ENCODE measurements around the gene EXOSC2.

The EXOSC2 gene

GRCh38 chr9:130675396-130675795 lies 18.2 kb upstream of the EXOSC2 start:
- no peak for DNase-seq
- H2AFZ ChIP-seq (ENCODE audit: low read length): no peak overlapping the region
- H3K4me2 ChIP-seq (ENCODE audit: low read depth, low read length): no peak overlapping the region
- no peaks in the 10 kb centered on the region for H4K20me1 ChIP-seq (ENCODE audit: insufficient read depth, low read length)
- H3K27ac ChIP-seq (ENCODE audit: low read length): no peak overlapping the region
- no peak overlapping the region for H3K9ac ChIP-seq (ENCODE audit: low read length)
- H3K27me3 ChIP-seq (replicated peaks; ENCODE audit: insufficient read depth, low read length): peaks cover 51% of the 10 kb centered on the region
- H3K4me3 ChIP-seq (ENCODE audit: low read length): no peak overlapping the region
- H3F3A ChIP-seq (ENCODE audit: insufficient read depth, low read length): no peaks in the 10 kb centered on the region
- H3K9me3 ChIP-seq (replicated peaks; ENCODE audit: insufficient read depth, low read length): no peaks in the 10 kb centered on the region
- no peaks in the 10 kb centered on the region for H3K36me3 ChIP-seq (replicated peaks; ENCODE audit: insufficient read depth, low read length)
- TF ChIP-seq CTCF (IDR thresholded peaks at IDR 0.05; ENCODE audit: low read length): no peak
- no peak for TF ChIP-seq EZH2phosphoT487 (IDR thresholded peaks at IDR 0.05; ENCODE audit: low read length)
- TF ChIP-seq EZH2 (optimal IDR thresholded peaks at IDR 0.05; ENCODE audit: low read depth, low read length): no peak
- no peaks in the 10 kb centered on the region for H3K9me2 ChIP-seq (replicated peaks; ENCODE audit: insufficient read depth, low read length)
- H3K79me2 ChIP-seq (ENCODE audit: low read length): no peaks in the 10 kb centered on the region
- no peaks in the 10 kb centered on the region for H3K4me1 ChIP-seq (ENCODE audit: low read length)

- Histone ChIP-seq H3K27ac (ENCODE audit: low read length) (no peak overlapping the region), H3K27me3 (replicated peaks; ENCODE audit: insufficient read depth, low read length) (peaks cover 49% of the 10 kb centered on the region), H3K4me1 (ENCODE audit: low read length) (no peaks in the 10 kb centered on the region), H3K9me2 (replicated peaks; ENCODE audit: insufficient read depth, low read length) (no peaks in the 10 kb centered on the region), H4K20me1 (ENCODE audit: insufficient read depth, low read length) (no peaks in the 10 kb centered on the region), H3K36me3 (replicated peaks; ENCODE audit: insufficient read depth, low read length) (no peaks in the 10 kb centered on the region), H3K9me3 (replicated peaks; ENCODE audit: insufficient read depth, low read length) (no peaks in the 10 kb centered on the region), H2AFZ (ENCODE audit: low read length) (no peak overlapping the region), H3F3A (ENCODE audit: insufficient read depth, low read length) (no peaks in the 10 kb centered on the region), H3K9ac (ENCODE audit: low read length) (no peak overlapping the region), H3K4me3 (ENCODE audit: low read length) (no peak overlapping the region), H3K4me2 (ENCODE audit: low read depth, low read length) (no peak overlapping the region), H3K79me2 (ENCODE audit: low read length) (no peaks in the 10 kb centered on the region)
- DNase-seq: no peak
- TF ChIP-seq CTCF (IDR thresholded peaks at IDR 0.05; ENCODE audit: low read length) (no peak), EZH2 (optimal IDR thresholded peaks at IDR 0.05; ENCODE audit: low read depth, low read length) (no peak), EZH2phosphoT487 (IDR thresholded peaks at IDR 0.05; ENCODE audit: low read length) (no peak)
Measured at GRCh38 chr9:130677252-130677651, 16.3 kb upstream of the EXOSC2 start.

- no peak for TF ChIP-seq EZH2phosphoT487 (IDR thresholded peaks at IDR 0.05; ENCODE audit: low read length)
- TF ChIP-seq CTCF (IDR thresholded peaks at IDR 0.05; ENCODE audit: low read length): no peak
- H3K79me2 ChIP-seq (ENCODE audit: low read length): no peaks in the 10 kb centered on the region
- no peaks in the 10 kb centered on the region for H3K36me3 ChIP-seq (replicated peaks; ENCODE audit: insufficient read depth, low read length)
- peak overlapping the region; percentile 100; the same call in 1 of the 2 replicates for H3K4me2 ChIP-seq (ENCODE audit: low read depth, low read length)
- no peaks in the 10 kb centered on the region for H3K4me1 ChIP-seq (ENCODE audit: low read length)
- H3K4me3 ChIP-seq (ENCODE audit: low read length): peak overlapping the region; percentile 80
- peaks cover 43% of the 10 kb centered on the region for H3K27me3 ChIP-seq (replicated peaks; ENCODE audit: insufficient read depth, low read length)
- no peaks in the 10 kb centered on the region for H3K9me3 ChIP-seq (replicated peaks; ENCODE audit: insufficient read depth, low read length)
- peak overlapping the region; percentile 11; the same call in 1 of the 2 replicates for H2AFZ ChIP-seq (ENCODE audit: low read length)
- no peak overlapping the region for H3K9ac ChIP-seq (ENCODE audit: low read length)
- no peak overlapping the region for H3K27ac ChIP-seq (ENCODE audit: low read length)
- no peaks in the 10 kb centered on the region for H4K20me1 ChIP-seq (ENCODE audit: insufficient read depth, low read length)
- no peaks in the 10 kb centered on the region for H3F3A ChIP-seq (ENCODE audit: insufficient read depth, low read length)
- H3K9me2 ChIP-seq (replicated peaks; ENCODE audit: insufficient read depth, low read length): no peaks in the 10 kb centered on the region
- DNase-seq: peak; percentile 84
Measured at GRCh38 chr9:130680836-130681768, 12.5 kb upstream of the EXOSC2 start.

Data from MM.1S (cell line).